ENCODE data around the gene BABAM2.

DNA sequence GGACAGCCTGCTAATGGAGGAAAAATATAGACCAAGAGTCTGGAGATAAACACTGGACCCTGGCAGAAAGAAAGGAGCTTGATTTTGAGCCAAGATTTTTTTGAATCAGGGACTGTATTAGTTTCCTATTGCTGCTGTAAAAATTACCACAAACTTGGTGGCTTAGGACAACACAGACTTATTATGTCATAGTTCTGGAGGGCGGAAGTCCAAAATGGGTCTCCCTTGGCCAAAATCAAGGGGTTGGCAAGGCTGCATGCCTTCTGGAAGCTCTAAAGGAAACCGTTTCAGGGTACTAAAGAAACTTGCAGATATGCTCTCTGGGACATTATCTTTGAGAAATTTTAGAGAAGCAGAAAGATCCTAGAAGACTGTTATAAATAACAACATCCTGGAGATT is 140.1 kb downstream of the BABAM2 start:
- TF ChIP-seq, protein P1, sequence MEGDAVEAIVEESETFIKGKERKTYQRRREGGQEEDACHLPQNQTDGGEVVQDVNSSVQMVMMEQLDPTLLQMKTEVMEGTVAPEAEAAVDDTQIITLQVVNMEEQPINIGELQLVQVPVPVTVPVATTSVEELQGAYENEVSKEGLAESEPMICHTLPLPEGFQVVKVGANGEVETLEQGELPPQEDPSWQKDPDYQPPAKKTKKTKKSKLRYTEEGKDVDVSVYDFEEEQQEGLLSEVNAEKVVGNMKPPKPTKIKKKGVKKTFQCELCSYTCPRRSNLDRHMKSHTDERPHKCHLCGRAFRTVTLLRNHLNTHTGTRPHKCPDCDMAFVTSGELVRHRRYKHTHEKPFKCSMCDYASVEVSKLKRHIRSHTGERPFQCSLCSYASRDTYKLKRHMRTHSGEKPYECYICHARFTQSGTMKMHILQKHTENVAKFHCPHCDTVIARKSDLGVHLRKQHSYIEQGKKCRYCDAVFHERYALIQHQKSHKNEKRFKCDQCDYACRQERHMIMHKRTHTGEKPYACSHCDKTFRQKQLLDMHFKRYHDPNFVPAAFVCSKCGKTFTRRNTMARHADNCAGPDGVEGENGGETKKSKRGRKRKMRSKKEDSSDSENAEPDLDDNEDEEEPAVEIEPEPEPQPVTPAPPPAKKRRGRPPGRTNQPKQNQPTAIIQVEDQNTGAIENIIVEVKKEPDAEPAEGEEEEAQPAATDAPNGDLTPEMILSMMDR (IDR thresholded peaks at IDR 0.05), result no peak
- no peak for TF ChIP-seq POLR2A (IDR thresholded peaks at IDR 0.05)
- no peak for TF ChIP-seq POLR2AphosphoS5 (IDR thresholded peaks at IDR 0.05)

Measured in transverse colon (tissue), 4 donors.